ENCODE results near the gene GULP1.

GRCh38 chr2:188326669-188327301 is 35.1 kb downstream of the GULP1 start:
- no peak for TF ChIP-seq POLR2A (IDR thresholded peaks at IDR 0.05)
- no peak for TF ChIP-seq POLR2AphosphoS5 (IDR thresholded peaks at IDR 0.05)
